GM12801 (cell line): Measurements from ENCODE around the gene ZNF276.

Experiments
- CTCF ChIP-seq: IDR thresholded peaks from one replicate; pipeline ENCODE4 v1.5.1; 2011; ENCODE audit warnings: control low read depth; ENCODE audit not compliant: insufficient read length; ENCODE audit errors: extremely low read depth

The ZNF276 gene

GRCh38 chr16:89733792-89734191 lies 12.5 kb downstream of the ZNF276 start:
- no peak for TF ChIP-seq CTCF

GRCh38 chr16:89736554-89736953 lies 15.2 kb downstream of the ZNF276 start:
- TF ChIP-seq CTCF = no peak

- TF ChIP-seq CTCF = no peak
Observed at GRCh38 chr16:89737341-89738071, 16.2 kb downstream of the ZNF276 start.

GRCh38 chr16:89738072-89738377 lies 16.7 kb downstream of the ZNF276 start:
- no peak for TF ChIP-seq CTCF

GRCh38 chr16:89738538-89739317 lies 17.4 kb downstream of the ZNF276 start:
- TF ChIP-seq CTCF = no peak

GRCh38 chr16:89739383-89739782 lies 18.0 kb downstream of the ZNF276 start:
- TF ChIP-seq CTCF = no peak

- TF ChIP-seq CTCF = no peak
Observed at GRCh38 chr16:89741342-89742014, 20.1 kb downstream of the ZNF276 start.
